ENCODE measurements around the gene RPUSD1.

DNA sequence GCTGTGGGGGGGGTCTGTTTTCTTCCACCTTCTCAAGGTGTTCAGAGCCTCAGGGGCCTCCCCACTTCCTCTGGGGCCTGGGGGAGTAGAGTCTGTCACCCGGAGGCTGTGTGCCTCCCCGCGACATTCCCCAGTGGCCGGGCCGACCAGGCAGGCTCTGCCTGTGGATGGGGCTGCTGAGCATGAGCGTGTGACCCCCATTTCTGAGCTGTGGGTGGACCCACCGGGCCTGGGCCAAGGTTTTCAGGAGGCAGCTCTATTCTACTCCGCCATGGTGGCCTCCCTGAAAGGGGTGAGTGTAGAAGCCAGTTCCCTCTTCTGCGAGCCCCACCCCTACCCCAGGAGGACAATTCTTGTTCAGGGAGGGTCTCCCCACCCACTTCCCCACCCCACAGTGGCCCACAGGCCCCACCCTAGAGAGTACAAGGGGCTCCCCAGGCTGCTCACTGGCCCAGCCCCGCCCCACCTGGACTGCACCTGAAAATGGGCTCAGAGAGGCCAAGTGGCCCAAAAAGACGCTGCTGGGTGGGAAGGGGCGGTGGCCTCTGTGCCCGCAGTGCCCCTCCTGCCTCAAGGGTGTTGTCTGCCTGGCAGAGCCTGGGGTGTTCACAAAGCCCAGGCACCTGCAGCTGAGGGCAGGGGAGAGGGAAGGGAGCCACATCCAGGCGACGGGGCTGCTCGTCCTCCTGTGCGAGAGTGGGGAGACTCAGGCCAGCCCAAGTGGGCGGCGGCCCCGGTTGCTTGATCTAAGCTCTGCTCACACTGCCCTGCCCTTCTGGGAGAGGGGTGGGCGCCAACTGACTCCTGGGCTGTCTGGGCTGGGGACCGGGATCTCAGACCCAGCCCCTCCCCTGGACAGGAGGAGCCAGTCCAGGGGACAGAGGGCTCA is 26.3 kb downstream of the RPUSD1 start:
- TF ChIP-seq, protein P1, sequence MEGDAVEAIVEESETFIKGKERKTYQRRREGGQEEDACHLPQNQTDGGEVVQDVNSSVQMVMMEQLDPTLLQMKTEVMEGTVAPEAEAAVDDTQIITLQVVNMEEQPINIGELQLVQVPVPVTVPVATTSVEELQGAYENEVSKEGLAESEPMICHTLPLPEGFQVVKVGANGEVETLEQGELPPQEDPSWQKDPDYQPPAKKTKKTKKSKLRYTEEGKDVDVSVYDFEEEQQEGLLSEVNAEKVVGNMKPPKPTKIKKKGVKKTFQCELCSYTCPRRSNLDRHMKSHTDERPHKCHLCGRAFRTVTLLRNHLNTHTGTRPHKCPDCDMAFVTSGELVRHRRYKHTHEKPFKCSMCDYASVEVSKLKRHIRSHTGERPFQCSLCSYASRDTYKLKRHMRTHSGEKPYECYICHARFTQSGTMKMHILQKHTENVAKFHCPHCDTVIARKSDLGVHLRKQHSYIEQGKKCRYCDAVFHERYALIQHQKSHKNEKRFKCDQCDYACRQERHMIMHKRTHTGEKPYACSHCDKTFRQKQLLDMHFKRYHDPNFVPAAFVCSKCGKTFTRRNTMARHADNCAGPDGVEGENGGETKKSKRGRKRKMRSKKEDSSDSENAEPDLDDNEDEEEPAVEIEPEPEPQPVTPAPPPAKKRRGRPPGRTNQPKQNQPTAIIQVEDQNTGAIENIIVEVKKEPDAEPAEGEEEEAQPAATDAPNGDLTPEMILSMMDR (IDR thresholded peaks at IDR 0.05): no peak
- TF ChIP-seq POLR2A (IDR thresholded peaks at IDR 0.05) (no peak), POLR2AphosphoS5 (IDR thresholded peaks at IDR 0.05) (no peak)

Data from gastroesophageal sphincter (tissue), 3 donors.